HG03159 (cell line): ENCODE data around the gene ST3GAL4.
"Not testable (repeated sequence)": the region's sequence is repeated elsewhere in the genome, so short reads cannot be mapped to it uniquely, and the experiment has no call there.

Source experiments
- ATAC-seq: cut with Tn5 transposase; IDR thresholded peaks from one replicate; pipeline ENCODE4 v1.9.1; 2021; ENCODE audit warnings: mild to moderate bottlenecking, moderate library complexity; ENCODE audit not compliant: unreplicated experiment

Gene ST3GAL4

DNA sequence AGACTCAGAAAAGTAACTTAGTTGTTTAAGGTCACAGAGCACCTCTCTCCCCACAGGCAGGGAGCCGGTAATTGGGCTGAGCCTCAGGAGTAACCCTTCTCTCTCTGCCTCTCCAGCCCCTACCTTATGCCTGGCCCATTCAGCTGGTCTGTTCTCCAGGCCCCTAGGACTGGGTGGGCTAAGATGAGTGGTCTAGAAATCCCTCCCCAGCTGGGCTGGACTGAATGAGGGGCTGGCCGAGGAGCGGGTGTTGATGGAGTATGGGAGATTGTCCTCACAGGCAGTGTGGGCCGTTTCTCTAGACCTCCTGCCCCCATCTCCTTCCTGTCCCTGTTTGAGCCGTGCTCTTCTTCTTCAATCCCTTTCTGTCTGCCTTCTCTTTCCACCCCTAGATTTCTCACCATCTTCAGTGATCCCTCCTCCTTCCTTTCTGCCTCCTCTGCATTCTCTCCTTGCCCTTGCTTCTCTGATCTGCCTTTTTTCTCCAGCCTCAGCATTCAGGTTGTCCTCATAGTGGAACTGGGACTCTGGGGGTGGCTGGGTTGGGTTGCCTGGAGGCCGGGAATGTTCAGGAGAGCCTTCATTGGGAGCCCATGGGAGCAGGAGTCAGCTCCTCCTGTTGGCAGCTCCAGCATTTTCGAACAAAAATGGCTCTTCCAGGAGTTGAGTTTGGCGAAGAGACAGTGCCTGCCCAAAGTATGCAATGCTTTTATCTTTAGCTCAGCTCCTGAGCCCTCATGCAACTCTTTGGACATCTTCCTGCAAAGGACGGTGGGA, 7.6 kb downstream of the ST3GAL4 start:
- no peak for ATAC-seq

- ATAC-seq, result no peak
Measured at GRCh38 chr11:126363706-126364248, 8.3 kb downstream of the ST3GAL4 start.

DNA sequence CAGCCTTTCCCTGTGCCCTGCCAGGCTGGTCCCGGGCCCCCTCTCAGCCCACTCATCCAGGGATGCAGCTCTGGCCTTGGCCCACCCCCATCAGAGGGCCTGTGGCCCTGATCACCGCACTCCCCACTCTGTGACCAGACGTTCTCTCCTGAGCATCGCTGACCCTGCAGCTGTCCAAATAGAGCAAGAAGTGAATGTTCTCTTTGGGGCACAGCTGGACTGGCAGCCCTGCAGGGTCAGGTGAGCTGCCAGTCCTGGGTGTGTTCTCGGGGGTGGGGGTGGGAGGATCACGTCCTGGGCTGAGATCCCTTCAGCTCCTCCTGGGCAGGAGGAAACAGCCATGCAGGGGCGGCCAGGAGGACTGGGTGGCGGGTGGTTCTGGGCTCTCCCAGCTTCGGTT, 9.2 kb downstream of the ST3GAL4 start:
- not testable (repeated sequence) for ATAC-seq

DNA sequence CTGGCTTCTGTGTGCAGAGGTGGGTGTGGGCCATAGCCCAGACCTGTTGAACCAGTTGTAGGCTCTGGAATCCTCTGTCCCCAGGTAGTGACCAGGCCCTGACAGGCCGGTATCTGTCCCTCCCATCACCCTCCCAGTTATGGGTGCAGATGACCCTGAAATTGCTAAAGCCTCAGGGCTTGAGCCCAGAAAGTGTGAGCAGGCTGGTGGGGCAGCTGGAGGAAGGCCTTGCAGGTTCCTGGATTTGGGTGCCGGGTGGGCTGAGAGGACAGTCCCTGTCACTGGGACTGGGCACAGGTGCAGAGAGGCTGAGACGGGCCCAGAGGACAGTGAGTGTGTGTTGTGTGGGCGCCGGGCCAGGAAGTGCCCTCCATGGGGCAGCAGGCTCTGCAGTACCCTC, 10.0 kb downstream of the ST3GAL4 start:
- not testable (repeated sequence) for ATAC-seq

- ATAC-seq, result no peak
Measured at GRCh38 chr11:126366064-126366822, 10.8 kb downstream of the ST3GAL4 start.

GRCh38 chr11:126366823-126367654, 11.6 kb downstream of the ST3GAL4 start:
- ATAC-seq, result not testable (repeated sequence)

- ATAC-seq, result not testable (repeated sequence)
Measured at GRCh38 chr11:126367806-126368205, 12.3 kb downstream of the ST3GAL4 start.

GRCh38 chr11:126368336-126369119, 13.0 kb downstream of the ST3GAL4 start:
- ATAC-seq, result not testable (repeated sequence)

DNA sequence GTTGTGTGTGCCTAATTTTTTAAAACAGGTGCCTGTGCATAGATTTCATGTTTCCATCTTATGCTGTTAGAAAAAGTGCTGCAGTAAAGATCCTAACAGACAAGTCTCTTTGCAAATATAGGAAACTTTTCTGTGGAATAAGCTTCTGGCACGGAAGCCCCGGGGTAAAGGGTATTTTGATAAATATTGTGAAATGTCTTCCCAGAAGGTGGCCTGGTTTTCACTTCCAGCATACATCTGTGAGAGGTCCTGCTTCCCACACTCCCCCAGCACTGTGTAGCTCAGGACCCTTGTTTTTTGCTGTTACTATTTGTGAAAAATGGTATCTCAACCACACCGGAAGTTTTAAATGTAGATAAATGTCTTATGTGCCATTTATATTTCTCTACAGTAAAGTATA, 14.5 kb downstream of the ST3GAL4 start:
- ATAC-seq, result no peak

DNA sequence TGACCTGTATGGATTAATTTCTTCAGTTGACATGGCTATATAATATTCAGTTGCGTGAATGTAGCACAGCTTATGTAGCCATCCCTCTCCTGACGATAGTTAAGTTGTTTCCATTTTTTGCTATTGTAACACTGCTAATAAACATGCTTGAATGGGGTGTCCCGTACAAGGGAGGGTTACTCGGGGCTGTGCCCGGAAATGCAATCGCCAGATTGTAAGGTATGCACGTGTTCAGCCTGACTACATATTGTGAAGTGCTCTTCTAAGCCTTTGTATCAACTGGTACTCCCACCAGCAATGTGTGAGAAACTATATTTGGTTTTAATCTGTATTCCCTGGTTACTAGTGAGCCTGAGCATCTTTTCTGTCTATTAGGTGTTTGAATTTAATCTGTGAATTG, 16.1 kb downstream of the ST3GAL4 start:
- no peak for ATAC-seq

- not testable (repeated sequence) for ATAC-seq
Measured at GRCh38 chr11:126373389-126374066, 18.0 kb downstream of the ST3GAL4 start.

GRCh38 chr11:126374562-126375300, 19.2 kb downstream of the ST3GAL4 start:
- ATAC-seq, result not testable (repeated sequence)

GRCh38 chr11:126375726-126376125, 20.2 kb downstream of the ST3GAL4 start:
- ATAC-seq, result no peak

DNA sequence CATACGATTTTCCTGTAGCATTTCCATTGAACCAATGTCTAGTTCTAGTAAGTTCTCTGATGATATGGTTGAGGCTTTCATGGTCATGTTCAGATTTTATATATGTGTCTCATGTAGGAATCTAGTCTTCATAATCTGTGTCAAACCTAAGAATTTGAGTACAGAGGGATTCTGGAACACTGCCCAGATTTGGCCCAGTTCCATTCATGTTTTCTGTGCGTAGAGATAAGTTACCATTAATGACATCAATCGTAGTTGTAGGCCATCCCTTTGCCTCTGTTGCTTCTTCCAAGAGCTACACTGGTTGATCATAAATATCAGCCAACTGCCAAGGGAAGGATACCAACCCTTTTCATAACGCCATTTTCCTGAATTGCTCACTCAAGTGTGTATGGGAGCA, 23.3 kb downstream of the ST3GAL4 start:
- no peak for ATAC-seq

- no peak for ATAC-seq
Measured at GRCh38 chr11:126380909-126381308, 25.4 kb downstream of the ST3GAL4 start.

DNA sequence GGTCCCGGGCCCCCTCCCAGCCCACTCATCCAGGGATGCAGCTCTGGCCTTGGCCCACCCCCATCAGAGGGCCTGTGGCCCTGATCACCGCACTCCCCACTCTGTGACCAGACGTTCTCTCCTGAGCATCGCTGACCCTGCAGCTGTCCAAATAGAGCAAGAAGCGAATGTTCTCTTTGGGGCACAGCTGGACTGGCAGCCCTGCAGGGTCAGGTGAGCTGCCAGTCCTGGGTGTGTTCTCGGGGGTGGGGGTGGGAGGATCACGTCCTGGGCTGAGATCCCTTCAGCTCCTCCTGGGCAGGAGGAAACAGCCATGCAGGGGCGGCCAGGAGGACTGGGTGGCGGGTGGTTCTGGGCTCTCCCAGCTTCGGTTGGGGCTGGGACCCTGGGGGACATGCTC, 26.5 kb downstream of the ST3GAL4 start:
- ATAC-seq, result not testable (repeated sequence)

DNA sequence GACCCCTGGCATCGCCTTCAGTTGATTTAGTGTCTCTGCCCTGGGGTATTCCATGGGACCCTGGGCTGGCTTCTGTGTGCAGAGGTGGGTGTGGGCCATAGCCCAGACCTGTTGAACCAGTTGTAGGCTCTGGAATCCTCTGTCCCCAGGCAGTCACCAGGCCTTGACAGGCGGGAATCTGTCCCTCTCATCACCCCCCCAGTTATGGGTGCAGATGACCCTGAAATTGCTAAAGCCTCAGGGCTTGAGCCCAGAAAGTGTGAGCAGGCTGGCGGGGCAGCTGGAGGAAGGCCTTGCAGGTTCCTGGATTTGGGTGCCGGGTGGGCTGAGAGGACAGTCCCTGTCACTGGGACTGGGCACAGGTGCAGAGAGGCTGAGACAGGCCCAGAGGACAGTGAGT, 27.2 kb downstream of the ST3GAL4 start:
- ATAC-seq, result not testable (repeated sequence)

DNA sequence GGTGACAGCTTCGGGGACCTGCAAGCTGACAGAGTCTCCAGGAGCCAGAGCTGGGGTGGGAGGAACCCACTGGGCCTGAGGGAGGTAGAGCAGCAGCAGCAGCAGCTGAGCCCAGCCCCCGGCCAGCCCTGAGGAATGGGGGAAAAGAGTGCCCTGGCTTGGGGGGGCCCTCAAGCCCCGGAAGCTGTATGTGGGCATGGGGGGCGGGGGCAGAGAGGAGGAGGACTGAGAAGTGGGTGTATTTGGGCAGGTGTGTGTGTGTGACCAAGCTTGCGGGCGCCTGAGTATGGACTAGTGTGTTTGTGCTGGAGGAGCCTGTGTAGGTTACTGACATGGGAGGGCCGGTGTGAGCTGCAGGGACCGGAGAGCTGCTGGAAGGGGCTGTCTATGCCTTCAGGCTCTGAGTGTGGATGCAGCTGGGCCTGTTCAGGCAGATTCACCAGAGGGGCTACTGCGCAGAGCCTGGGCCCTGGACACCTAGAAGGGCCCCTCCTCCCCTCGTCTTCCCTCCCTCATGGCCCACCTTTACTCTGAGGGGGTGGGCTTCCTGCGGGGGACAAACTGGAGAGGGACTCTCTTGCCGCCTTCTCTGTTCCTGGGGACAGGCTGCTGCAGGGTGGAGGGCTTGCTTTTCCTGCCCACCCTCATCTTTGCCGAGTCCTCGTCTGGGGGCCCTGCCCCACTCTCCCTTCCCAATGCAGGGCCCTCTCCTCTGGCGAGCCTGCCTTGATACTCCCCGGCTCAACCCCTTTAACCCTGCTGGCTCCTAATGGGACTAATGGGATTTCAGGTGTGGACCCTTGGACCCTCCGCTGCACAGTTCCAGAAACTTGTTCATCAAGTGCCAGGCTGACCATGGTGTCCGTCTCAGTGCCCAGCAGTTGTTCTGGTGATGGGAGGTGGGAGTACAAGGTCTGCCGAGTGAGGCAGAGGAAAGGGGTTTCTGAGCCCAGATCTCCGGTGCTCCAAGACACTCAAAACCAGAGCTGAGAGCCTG, 28.2 kb downstream of the ST3GAL4 start:
- ATAC-seq, result no peak
